Measurements from ENCODE around the gene PREPL.

GRCh38 chr2:44304258-44304657 lies 57.0 kb downstream of the PREPL start:
- TF ChIP-seq CTCF (IDR thresholded peaks at IDR 0.05; ENCODE audit: low read length) (no peak), EZH2 (optimal IDR thresholded peaks at IDR 0.05; ENCODE audit: low read depth, low read length) (no peak)
